GM19463 (cell line): Measurements from ENCODE around the gene OTUB2.

ENCODE experiments used
- ATAC-seq: cut with Tn5 transposase; IDR thresholded peaks from one replicate; pipeline ENCODE4 v1.9.1; 2021; ENCODE audit warnings: mild to moderate bottlenecking, moderate library complexity; ENCODE audit not compliant: unreplicated experiment

OTUB2 gene

GRCh38 chr14:94093418-94093817 is 67.3 kb downstream of the OTUB2 start:
- ATAC-seq, result no peak

GRCh38 chr14:94097091-94097490 is 71.0 kb downstream of the OTUB2 start:
- no peak for ATAC-seq
